CD4-positive, alpha-beta T cell treated with Interleukin-17A for 4 hours (primary cell): Measurements from ENCODE around the gene MR1.
"Not testable (repeated sequence)": the region's sequence is repeated elsewhere in the genome, so short reads cannot be mapped to it uniquely, and the experiment has no call there.

Experiments
- DNase-seq: peaks from one replicate; pipeline ENCODE4 v3.0.0-alpha.2; 2020; ENCODE audit warnings: mixed read lengths

The MR1 gene

DNA sequence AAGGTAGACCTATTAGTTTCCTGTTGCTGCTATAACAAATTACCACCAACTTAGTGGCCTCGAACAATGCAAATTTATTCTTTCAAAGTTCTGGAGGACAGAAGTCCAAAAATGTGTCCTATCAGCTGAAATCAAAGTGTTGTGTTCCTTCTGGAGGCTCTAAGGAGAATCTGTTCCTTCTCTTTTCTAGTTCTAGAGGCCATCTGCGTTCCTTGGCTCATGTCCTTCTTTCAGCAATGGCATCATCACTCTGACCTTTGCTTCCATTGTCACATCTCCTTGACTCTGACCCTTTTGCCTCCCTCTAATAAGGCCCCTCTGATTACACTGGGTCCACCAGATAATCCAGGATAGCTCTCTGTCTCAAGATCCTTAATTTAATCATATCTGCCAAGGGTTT lies 1.2 kb upstream of the MR1 start:
- no peak for DNase-seq

DNA sequence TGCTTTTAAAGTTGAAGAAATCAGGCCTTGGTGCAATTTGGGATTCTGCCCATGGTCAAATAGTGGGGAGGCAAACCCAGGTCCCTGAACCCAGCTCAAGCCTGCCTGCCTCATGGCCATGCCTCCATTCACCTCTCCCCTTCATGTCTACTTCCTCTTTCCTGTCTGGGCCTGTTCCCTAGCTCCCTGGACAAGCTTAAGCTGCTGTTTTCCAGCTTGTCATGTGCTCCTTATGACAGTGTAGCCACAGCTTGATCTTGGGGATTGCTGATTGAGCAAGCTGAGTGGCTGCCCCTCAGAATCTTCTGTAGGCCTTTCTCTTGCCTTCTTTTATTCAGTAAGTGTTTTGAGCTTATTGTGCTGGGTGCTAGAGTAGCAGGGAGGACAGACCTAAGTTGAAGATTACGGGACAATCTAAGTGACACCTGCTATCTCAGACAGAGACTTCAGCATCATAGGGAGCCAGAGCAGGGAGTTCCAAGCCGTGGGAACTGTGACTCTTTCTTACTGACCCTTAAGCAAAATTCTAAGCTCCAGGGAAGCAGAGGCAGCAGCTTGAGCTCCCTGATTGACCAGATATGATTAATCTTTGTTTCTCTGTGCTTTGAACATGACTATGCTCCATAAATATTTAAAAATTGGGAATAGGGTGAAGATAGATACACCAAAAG lies 520 bp upstream of the MR1 start:
- peak; percentile 33 for DNase-seq

DNA sequence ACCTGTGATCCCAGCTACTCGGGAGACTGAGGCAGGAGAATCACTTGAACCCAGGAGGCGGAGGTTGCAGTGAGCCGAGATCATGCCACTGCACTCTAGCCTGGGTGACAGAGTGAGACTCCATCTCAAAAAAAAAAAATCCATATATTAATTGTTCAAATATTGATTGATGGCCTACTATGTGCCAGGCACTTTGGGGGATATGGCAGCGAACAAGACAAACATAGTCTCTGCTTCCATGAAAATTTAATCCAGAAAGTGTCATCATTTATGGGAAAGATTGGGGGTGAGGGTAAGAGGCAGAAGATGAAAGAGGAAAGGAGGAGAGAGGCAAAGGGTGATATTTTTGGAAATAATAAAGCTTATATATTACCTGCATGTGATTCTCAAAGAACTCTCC lies 1.4 kb downstream of the MR1 start:
- DNase-seq = not testable (repeated sequence)

DNA sequence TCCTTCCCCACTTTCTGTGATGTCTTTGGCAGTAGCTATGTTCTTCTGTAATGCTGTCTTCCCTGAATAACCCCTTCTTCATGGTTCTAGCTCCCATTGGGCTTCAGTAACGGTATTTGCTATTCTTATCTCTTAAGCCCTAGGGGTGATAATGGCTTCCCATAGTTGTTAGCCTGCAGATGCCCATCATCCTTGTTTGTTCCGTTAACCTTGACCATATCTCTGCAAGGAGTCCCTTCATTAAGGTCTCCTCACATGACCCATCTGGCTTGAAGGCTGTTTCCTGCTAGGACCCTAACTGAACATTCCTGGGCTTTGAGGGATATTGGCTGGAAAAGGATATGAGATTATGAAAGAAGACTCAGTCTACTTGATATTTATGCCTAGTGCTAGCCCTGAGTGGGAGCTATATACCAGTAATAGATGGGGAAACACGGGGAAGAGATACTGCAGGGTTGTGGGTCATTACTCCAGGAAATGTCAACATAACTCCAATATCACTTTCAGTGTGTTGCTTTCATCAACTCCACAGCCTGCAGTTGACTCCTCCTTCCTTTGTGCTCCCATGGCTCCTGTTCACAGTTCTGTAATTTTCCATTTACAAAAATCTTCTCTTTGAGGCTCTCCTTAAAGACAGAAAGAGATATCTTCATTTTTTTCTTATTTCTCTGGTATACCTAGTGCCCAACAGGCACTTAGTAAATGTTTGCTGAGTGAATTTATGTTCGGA lies 2.5 kb downstream of the MR1 start:
- no peak for DNase-seq

DNA sequence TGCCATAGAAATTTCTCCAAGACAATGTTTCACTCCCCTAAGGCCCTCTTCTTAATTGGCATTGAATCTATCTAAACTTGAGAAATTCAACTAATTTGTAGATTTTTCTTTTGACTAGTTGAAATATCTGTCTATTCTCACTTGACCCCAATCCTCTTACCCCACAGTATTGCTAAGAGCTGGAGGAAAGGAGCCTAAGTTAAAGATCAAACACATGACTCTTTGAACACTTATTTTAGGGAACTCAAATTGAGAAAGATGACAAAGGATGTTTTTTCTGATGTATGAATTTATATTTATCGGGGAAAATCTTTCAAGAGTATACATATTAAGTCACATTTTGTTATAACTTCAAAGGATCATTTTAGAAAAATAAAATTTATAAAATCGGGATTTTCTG lies 3.6 kb downstream of the MR1 start:
- DNase-seq = no peak

DNA sequence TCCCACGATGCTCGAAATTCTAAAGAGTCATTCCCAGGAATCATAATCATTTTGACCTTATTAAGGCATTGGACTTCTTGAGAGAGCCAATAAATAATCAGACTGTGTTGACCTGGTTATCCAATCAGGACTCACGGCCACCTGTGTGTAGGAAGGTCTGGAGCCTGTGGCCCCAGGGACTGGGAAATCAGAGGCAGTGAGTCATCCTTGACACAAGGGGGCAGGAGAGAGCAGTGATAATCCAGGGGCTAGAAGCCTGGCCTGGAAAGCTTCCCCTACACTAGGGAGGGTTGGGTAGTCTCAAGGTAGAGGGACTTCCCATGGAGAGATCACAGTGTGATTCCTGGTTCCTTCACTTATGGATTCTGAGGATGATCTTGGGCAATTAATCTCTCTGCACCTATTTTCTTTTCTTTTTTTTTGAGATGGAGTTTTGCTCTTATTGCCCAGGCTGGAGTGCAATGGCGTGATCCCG lies 4.7 kb downstream of the MR1 start:
- DNase-seq = peak; percentile 71

DNA sequence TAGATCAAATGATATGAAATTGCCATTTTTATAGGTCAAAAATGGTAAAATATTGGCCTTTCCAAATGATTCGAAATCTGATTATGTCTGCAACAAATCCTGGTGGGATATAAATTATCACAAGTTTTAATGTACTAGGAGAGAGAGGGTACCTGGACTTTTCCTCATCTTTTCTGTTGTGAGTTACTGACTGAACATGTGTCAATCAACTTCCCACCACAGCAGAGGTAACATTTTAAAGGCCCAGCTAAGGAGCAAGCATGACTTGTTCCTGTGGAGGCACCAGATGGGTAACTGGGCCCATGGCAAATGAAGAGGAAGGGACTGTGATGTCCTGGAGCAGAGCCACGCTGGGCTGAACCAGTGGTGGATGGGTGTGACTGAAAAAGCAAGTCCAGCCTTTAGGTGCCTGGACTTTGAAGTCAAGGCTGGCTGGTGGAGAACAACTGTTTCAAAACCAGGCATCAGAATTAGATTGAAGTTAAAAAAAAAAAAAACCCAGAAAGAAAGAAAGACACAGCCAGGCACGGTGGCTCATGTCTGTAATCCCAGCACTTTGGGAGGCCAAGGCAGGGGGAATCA lies 6.6 kb downstream of the MR1 start:
- no peak for DNase-seq

DNA sequence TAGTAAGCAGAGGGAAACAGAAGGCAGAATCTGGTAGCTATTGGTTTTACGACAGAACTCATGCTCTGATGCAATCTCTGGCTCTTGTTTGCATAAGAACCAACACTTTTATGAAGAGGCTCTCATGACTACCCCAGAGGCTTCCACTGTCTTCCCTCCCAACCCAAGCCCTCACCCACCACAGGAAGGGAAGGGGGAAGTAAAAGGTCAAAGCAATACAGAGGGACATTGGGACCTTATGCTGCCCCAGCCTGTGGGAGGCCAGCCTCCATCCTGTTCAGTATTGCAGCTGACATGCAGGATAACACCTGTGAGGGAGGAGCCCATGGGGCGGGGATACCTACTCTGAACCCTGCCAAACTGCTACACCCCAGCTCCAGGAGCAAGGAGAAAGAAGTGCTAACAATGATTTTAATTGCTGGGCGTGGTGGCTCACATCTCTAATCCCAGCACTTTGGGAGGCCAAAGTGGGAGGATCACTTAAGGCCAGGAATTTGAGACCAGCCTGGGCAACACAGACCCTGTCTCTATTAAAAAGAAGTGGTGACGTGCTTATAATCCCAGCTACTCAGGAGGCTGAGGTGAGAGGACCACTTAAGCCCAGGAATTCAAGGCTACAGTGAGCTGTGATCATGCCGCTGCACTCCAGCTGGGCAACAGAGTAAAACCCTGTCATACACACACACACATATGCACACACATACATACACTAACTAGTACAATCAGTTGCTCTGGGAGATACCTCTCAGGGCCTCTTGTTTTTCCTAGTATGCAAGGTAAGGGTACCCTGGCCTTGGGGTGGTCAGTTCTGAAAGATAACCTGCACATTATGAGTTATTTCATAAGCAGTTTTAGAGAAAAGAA lies 9.5 kb downstream of the MR1 start:
- no peak for DNase-seq

DNA sequence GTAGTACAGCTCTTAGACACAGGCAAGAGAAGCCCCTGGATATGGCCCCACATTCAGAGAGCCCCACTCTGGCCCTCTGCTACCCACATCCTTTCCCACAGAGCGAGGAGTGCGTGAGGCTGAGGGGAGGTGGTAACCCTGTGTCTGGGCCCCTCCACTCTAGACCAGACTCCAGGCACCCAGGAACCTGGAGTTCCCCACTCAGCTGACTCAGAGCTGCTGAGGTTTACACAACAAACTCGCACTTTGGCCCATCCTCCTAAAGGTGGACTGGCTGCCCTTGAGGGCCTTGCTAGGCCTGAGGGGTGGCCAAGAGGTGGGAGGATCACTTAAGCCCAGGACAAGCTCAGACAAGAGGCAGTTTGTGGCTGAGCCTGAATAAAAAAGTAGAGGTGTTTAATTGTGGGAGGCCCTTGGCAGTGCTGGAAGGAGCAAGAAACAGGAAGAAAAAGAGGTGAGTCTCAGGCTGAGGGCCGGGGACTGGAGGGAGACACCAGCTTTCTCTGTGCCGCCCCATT lies 10.7 kb downstream of the MR1 start:
- DNase-seq = peak; percentile 24

DNA sequence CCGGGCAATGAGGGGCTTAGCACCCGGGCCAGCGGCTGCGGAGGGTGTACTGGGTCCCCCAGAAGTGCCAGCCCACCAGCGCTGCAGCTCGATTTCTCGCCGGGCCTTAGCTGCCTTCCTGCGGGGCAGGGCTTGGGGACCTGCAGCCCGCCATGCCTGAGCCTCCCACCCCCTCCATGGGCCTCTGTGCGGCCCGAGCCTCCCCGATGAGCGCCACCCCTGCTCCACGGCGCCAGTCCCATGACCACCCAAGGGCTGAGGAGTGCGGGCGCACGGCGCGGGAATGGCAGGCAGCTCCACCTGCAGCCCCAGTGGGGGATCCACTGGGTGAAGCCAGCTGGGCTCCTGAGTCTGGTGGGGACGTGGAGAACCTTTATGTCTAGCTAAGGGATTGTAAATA lies 12.2 kb downstream of the MR1 start:
- DNase-seq = not testable (repeated sequence)

DNA sequence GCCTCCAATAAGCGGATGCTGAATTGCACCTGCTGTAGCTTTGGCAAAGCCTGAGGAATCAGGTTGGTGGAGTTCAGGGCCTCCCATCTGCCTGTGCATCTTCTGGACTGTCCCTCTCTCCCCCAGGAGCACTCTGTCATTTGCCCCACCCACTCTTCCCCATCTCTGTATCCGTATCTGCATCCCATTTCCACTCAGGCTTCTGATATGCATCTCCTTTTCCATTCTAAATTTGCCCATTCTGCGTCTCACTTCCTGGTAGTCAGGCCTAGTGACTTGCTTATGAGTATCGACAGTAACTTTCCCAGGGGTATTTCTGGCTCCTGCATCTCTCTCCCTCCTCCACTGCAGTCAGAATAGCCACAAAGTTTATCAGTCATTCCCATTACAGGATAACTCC lies 15.6 kb downstream of the MR1 start:
- DNase-seq = no peak

DNA sequence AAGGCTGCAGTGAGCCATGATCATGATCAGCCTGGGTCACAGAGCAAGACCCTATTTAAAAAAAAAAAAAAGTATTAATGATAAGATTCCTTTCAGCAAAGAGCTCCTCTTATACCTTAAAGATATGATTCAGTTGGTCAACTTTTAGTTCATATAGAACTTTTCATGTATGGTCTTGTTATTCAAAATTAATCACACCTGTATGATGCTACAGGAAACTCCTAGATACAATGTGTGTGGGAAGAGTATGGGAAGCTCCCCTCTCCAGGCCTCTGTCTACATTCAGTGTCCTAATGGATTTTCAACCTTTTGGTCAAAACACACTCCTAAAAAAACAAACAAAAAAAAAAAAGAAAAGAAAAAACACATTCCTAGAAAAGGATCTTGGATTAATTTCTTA lies 17.1 kb downstream of the MR1 start:
- DNase-seq = no peak

DNA sequence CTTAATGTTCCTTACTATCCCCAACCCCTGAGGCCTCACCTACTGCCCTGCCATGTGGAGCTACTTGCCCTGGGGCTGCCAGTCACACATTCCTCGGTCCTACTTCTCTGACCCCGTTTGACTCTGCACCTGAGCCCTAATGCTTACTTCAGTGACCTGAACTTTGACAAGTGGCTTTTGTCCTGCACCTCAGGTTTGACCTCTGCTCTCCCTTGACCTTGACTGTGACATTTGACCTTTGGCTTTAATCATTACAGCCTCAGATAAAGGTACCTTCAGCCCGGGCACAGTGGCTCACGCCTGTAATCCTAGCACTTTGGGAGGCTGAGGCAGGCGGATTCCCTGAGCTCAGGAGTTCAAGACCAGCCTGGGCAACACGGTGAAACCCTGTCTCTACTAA lies 22.8 kb downstream of the MR1 start:
- no peak for DNase-seq

DNA sequence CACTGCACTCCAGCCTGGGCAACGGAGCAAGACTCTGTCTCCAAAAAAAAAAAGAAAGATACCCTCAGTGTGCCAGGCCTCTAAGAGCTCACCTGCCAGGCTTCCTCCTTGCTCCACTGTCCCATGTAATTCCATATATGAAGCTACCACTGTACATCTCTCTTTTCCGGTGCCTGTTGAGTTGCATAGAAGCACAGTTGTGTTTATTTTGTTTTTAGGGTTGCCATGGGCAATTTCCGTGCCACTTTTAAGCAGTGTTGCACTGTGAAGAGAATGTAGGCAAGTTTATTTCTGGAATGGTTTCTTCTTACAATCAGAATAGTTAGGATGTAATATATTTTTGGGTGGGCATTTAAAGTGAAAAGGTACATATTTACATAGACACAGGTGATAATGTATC lies 23.3 kb downstream of the MR1 start:
- no peak for DNase-seq

DNA sequence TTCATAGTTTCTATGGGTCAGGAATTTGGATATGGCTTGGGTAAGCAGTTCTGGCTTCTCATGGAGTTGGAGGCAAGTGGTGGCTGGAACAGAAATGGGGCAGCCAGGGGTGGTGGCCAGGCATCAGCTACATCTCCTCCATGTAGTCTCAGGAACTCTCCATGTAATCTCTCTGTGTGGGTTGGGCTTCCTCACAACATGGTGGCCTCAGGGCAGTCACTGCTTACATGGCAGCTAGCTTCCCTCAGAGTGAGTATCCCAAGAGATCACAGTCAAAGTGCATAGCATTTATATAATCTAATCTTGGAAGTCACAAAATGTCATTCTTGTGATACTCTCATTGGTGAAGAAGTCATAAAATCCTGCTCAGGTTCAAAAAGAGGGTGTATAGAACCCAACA lies 25.7 kb downstream of the MR1 start:
- DNase-seq = no peak

DNA sequence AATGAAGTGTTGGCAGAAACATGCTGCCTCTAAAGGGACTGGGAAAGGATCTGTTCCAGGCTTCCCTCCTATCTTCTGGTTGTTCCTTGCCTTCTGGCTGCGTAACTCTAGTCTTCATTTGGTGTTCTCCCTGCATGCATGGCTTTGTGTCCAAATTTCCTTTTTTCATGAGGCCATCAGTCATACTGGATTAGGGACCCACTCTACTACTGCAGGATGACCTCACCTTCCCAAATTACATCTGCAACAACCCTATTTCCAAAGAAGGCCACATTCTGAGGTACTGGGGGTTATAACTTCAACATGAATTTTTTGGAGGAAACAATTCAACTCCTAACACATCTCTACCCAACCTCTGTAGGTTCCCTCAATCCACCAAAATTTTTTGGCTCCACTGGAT lies 26.3 kb downstream of the MR1 start:
- no peak for DNase-seq

DNA sequence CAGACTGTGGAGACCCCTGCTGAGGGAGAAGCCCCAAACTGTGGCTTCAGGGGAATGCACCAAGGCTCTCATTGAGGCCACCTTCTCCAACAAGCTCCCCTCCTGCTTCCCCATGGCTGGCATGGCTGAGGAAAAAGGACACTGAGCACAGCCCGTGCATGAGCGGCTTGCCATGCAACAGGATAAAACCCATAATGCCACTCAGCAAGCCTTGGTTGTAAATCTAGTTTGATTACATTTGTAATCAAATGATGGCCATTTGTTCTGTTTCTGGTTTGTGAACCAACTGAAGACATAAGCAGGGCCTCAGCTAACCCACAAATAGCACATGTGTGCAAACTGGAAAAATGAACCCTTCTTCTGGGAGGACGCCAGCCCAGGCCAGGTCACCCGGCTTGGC lies 27.2 kb downstream of the MR1 start:
- DNase-seq = not testable (repeated sequence)

DNA sequence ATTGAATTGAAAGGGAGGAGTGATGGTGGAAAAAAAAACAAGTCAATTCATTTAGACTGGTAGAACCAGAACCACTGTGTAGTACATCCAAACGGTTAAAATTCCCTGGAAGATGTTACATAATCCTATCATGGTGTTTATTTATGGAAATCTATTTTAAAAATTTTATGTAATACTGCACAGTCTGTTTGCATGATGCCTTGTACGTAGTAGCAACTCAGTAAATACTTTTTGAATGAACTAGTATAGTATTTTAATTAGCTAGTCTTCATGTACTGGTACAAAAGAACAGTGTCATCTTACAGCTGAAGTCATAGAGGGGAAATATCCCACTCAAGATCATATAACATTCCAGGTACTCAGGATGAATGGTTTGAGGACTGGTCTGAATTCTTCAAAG lies 27.7 kb downstream of the MR1 start:
- no peak for DNase-seq

DNA sequence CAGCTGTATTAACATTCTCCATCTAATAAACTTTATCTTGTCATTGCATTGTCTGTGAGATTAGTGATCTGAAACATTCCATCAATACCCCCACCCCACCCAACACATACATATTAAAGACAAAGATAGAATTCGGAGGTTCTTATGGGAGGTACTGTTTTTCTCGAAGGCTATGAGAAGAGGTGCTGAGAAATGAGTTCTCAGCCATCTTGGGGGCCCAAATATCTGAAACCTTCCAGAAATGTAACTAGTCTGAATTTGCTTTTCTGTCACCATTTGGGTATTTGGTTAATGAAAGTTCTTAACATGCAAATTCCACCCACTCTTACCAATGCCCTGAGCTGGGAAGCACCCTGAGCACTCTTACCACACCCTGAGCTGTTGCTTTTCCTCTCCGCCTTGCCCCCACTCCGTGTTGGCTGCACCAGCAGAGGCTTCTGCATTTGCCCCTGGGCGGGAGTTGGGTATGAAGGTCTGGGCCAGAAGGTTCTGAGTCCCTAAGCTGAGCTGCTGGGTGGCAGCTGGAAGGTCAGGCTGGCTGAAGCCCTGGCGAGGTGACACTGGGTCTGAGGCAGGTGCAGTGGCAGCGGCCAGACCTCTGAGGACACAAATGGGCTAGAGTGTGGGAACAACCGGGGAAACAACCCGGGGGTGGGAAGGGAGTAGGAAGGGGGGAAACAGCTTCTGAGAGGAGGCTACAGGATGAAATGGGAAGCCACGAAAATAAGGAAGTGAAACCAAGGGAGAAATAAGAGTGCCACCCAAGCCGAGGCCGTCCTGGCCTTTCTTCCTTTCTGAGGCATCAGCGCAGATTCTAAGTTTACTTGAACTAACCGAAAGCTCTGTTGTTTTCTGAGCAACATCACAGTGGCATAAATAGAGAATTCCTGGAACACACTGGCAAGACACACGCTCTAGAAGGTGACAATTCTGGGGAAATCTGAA lies 28.4 kb downstream of the MR1 start:
- peak; percentile 15 for DNase-seq

DNA sequence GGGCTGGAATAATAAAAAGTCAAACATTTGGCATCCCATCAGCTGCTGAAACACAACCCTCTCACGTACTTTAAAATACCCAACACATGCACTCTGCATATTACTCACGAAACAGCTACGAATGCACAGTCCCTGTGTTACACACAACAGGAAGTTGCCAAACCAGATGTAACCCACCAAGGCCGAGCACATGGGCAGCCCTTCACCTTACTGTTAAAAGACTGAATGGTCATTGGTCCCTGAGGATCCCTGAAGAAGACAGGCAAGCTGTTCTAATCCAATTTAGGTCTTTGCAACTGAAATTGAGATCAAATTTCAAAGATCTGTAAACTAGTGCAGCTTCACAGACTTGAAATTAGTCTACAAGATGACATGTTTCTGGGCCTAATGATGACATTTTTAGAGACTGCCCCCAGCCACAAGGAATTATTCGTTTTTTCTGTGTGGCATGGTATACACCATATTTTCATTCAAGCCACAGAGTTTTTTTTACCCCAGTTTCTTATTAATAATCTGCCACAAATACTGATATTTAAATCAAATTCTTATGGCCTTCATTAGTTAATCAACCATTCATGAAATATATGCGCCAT lies 29.1 kb downstream of the MR1 start:
- peak; percentile 24 for DNase-seq

DNA sequence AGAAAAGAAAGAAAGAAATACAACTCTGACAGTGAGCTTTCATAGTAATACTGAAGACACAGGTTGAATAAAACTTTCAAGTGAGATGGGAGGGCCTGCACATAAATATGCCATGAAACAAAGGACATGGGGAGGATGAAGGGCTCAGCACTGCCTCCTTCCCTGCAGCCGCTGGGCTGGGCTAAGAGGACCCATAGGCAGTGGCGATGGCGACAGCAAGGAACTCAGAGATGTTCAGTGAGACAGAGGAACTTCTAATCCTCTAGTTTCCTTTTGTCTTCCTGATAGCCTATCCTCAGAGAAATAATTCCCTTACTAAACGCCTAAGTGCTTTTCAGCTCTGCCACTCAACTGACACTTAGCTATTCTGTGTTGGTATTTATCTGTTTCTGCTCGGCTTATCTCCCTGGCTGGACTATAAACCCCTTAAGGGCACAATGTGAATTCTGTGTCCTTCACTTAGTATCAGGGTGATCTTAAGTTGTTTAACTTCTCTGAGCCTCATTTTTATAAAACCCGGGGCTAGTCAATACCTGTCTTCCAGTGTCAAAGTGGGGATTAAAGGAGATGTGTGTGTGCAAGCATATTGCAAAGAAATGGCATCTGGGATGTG lies 30.3 kb downstream of the MR1 start:
- DNase-seq = no peak
